Mesenchymal stem cell (in vitro differentiated cells and primary cell): ENCODE data around the gene KRTAP2-2.
"Not testable (repeated sequence)": the region's sequence is repeated elsewhere in the genome, so short reads cannot be mapped to it uniquely, and the experiment has no call there.

ENCODE experiments used
- DNase-seq: peaks from one replicate; pipeline ENCODE4 v3.0.0-alpha.2; 2013
- H2AFZ ChIP-seq: one replicate; pipeline ENCODE4 v1.6.1; 2013; ENCODE audit warnings: low read depth, mild to moderate bottlenecking, control low read depth, inconsistent platforms, low read length, moderate library complexity
- H2AK5ac ChIP-seq: 2 replicates; pipeline ENCODE4 v1.6.1; 2013; ENCODE audit warnings: low read length, moderate library complexity, mild to moderate bottlenecking, inconsistent platforms; ENCODE audit not compliant: severe bottlenecking
- H2BK120ac ChIP-seq: one replicate; pipeline ENCODE4 v1.6.1; 2013; ENCODE audit warnings: low read depth, mild to moderate bottlenecking, inconsistent platforms, low read length, moderate library complexity
- H2BK12ac ChIP-seq, 2 experiments: one replicate each; pipeline ENCODE4 v1.6.1; 2013; ENCODE audit warnings: inconsistent platforms in 2 of 2, low read length in 2 of 2, mild to moderate bottlenecking in 2 of 2, moderate library complexity in 2 of 2, control low read depth in 1 of 2
- H2BK15ac ChIP-seq: one replicate; pipeline ENCODE4 v1.6.1; 2013; ENCODE audit warnings: mild to moderate bottlenecking, low read depth, inconsistent platforms; ENCODE audit not compliant: poor library complexity, severe bottlenecking
- H2BK5ac ChIP-seq: 2 replicates; pipeline ENCODE4 v1.6.1; 2013; ENCODE audit warnings: low read depth, mild to moderate bottlenecking, low read length, control low read depth, inconsistent platforms; ENCODE audit not compliant: poor library complexity, severe bottlenecking
- H3K14ac ChIP-seq, 2 experiments: one replicate each; pipeline ENCODE4 v1.6.1; 2013; ENCODE audit warnings: inconsistent platforms in 2 of 2, low read length in 2 of 2, control low read depth in 1 of 2, mild to moderate bottlenecking in 1 of 2, moderate library complexity in 1 of 2
- H3K18ac ChIP-seq, 2 experiments: one replicate each; pipeline ENCODE4 v1.6.1; 2013; ENCODE audit warnings: inconsistent platforms in 2 of 2, low read length in 2 of 2, control low read depth in 1 of 2, low read depth in 1 of 2, mild to moderate bottlenecking in 1 of 2
- H3K23ac ChIP-seq, 2 experiments: one replicate each; pipeline ENCODE4 v1.6.1; 2013; ENCODE audit warnings: inconsistent platforms in 2 of 2, low read length in 2 of 2, mild to moderate bottlenecking in 2 of 2, moderate library complexity in 2 of 2, control low read depth in 1 of 2
- H3K27ac ChIP-seq: 2 replicates; pipeline ENCODE4 v1.5.1; 2013; ENCODE audit warnings: mild to moderate bottlenecking, moderate library complexity, low read length, control low read depth, inconsistent platforms; ENCODE audit not compliant: poor library complexity, severe bottlenecking
- H3K27me3 ChIP-seq, 2 experiments: 2 replicates each; pipeline versions ENCODE4 v1.6.1 to v1.7.0; 2013; ENCODE audit warnings: low read length in 2 of 2, mild to moderate bottlenecking in 2 of 2, moderate library complexity in 2 of 2, control low read depth in 1 of 2, inconsistent platforms in 1 of 2; ENCODE audit not compliant: control insufficient read depth in 1 of 2, insufficient read depth in 1 of 2
- H3K36me3 ChIP-seq, 2 experiments: 2 replicates each; pipeline versions ENCODE4 v1.6.1 to v1.7.0; 2013; ENCODE audit warnings: low read length in 2 of 2, control low read depth in 1 of 2, inconsistent platforms in 1 of 2, low read depth in 1 of 2, mild to moderate bottlenecking in 1 of 2; ENCODE audit not compliant: insufficient read depth in 2 of 2, control insufficient read depth in 1 of 2
- H3K4ac ChIP-seq, 2 experiments: one replicate each; pipeline ENCODE4 v1.6.1; 2013; ENCODE audit warnings: inconsistent platforms in 2 of 2, low read length in 2 of 2, mild to moderate bottlenecking in 2 of 2, moderate library complexity in 2 of 2, control low read depth in 1 of 2, low read depth in 1 of 2
- H3K4me1 ChIP-seq: 2 replicates; pipeline ENCODE4 v1.6.1; 2013; ENCODE audit warnings: low read depth, low read length, control low read depth; ENCODE audit not compliant: control insufficient read depth, insufficient read depth
- H3K4me2 ChIP-seq: 2 replicates; pipeline ENCODE4 v1.6.1; 2013; ENCODE audit warnings: low read length, mild to moderate bottlenecking, inconsistent platforms; ENCODE audit not compliant: poor library complexity, severe bottlenecking
- H3K4me3 ChIP-seq, 2 experiments: 2 replicates each; pipeline versions ENCODE4 v1.5.1 to v1.7.0; 2013; ENCODE audit warnings: low read length in 2 of 2, mild to moderate bottlenecking in 2 of 2, control low read depth in 1 of 2, low read depth in 1 of 2; ENCODE audit not compliant: insufficient read depth in 1 of 2
- H3K79me1 ChIP-seq: replicated peaks from 2 replicates; pipeline ENCODE4 v1.6.1; 2013; ENCODE audit warnings: mild to moderate bottlenecking, control low read depth, low read length, inconsistent platforms; ENCODE audit not compliant: poor library complexity, severe bottlenecking
- H3K9ac ChIP-seq: 2 replicates; pipeline ENCODE4 v1.7.0; 2013; ENCODE audit warnings: mild to moderate bottlenecking, low read length, moderate library complexity
- H3K9me3 ChIP-seq: 2 replicates; pipeline ENCODE4 v1.7.0; 2013; ENCODE audit warnings: mild to moderate bottlenecking, low read length; ENCODE audit not compliant: control insufficient read depth
- H4K8ac ChIP-seq: one replicate; pipeline ENCODE4 v1.6.1; 2013; ENCODE audit warnings: inconsistent platforms, mild to moderate bottlenecking, low read length, moderate library complexity
- H4K91ac ChIP-seq: one replicate; pipeline ENCODE4 v1.6.1; 2013; ENCODE audit warnings: mild to moderate bottlenecking, low read length, inconsistent platforms
- WGBS: methylation state at CpG from one replicate; pipeline ENCODE4 v1.1.7; 2013; ENCODE audit warnings: mixed read lengths; 5-methylcytosine and 5-hydroxymethylcytosine counted together

KRTAP2-2 gene

GRCh38 chr17:41058741-41059140 lies 3.7 kb upstream of the KRTAP2-2 start:
- H3K27me3 ChIP-seq: no peaks in the 10 kb centered on the region
- H3K9ac ChIP-seq: no peak overlapping the region

GRCh38 chr17:41057547-41057946 lies 2.5 kb upstream of the KRTAP2-2 start:
- Histone ChIP-seq H3K4me1 (peaks cover 7% of the 10 kb centered on the region), H3K4ac (no peak overlapping the region), H3K36me3 (no peaks in the 10 kb centered on the region), H2AFZ (no peak overlapping the region), H3K27me3 (no peaks in the 10 kb centered on the region), H3K4me3 (no peak overlapping the region), H2AK5ac (no peak overlapping the region), H2BK12ac (no peak overlapping the region), H3K9ac (no peak overlapping the region), H3K14ac (no peak overlapping the region), H4K8ac (no peak overlapping the region), H3K23ac (no peak overlapping the region), H4K91ac (no peak overlapping the region), H2BK120ac (no peak overlapping the region), H3K27ac (no peak overlapping the region), H2BK15ac (no peak overlapping the region), H3K9me3 (no peaks in the 10 kb centered on the region), H3K4me2 (no peak overlapping the region), H3K18ac (no peak overlapping the region), H2BK5ac (no peak overlapping the region), H3K79me1 (no peaks in the 10 kb centered on the region)
- no CpG with 5 or more reads among the region's 1 CpG for WGBS
- no peak for DNase-seq

More at GRCh38 chr17:41058741-41059140, 3.7 kb upstream of the KRTAP2-2 start:
- Histone ChIP-seq H3K4me1 (peaks cover 7% of the 10 kb centered on the region), H3K4me3 (no peak overlapping the region), H2BK15ac (no peak overlapping the region), H3K18ac (no peak overlapping the region), H3K36me3 (no peaks in the 10 kb centered on the region), H2BK5ac (no peak overlapping the region), H4K91ac (no peak overlapping the region), H2BK120ac (no peak overlapping the region), H3K23ac (no peak overlapping the region), H2AFZ (no peak overlapping the region), H3K79me1 (no peaks in the 10 kb centered on the region), H3K27ac (peak overlapping the region; percentile 55), H2AK5ac (peak overlapping the region; percentile 10), H4K8ac (no peak overlapping the region), H3K14ac (no peak overlapping the region), H3K9me3 (no peaks in the 10 kb centered on the region), H2BK12ac (no peak overlapping the region), H3K4me2 (no peak overlapping the region), H3K4ac (no peak overlapping the region)
- no peak for DNase-seq
- WGBS: no CpG with 5 or more reads among the region's 5 CpGs

GRCh38 chr17:41054556-41054955 lies 474 bp downstream of the KRTAP2-2 start:
- not testable (repeated sequence) for H3K4ac ChIP-seq
- WGBS: 75% methylated on average over 7 of the region's 9 CpGs

GRCh38 chr17:41054025-41054424 lies 1.0 kb downstream of the KRTAP2-2 start:
- Histone ChIP-seq H4K91ac (no peak overlapping the region), H3K27me3 (no peaks in the 10 kb centered on the region), H3K9ac (no peak overlapping the region), H3K27ac (no peak overlapping the region), H3K36me3 (no peaks in the 10 kb centered on the region), H3K4me2 (no peak overlapping the region), H3K9me3 (no peaks in the 10 kb centered on the region), H3K18ac (no peak overlapping the region), H2BK12ac (no peak overlapping the region), H2BK15ac (no peak overlapping the region), H3K14ac (no peak overlapping the region), H3K23ac (no peak overlapping the region), H2BK5ac (no peak overlapping the region), H3K4ac (no peak overlapping the region), H2BK120ac (no peak overlapping the region), H3K4me3 (no peak overlapping the region), H3K4me1 (peaks cover 2% of the 10 kb centered on the region), H4K8ac (no peak overlapping the region), H2AK5ac (no peak overlapping the region), H2AFZ (no peak overlapping the region), H3K79me1 (no peaks in the 10 kb centered on the region)
- WGBS: 93% methylated on average over 4 of the region's 4 CpGs
- DNase-seq: no peak

More at GRCh38 chr17:41054556-41054955, 474 bp downstream of the KRTAP2-2 start:
- H4K91ac ChIP-seq, H3K4me1 ChIP-seq, H3K4me3 ChIP-seq, H4K8ac ChIP-seq, H2AFZ ChIP-seq, H2AK5ac ChIP-seq, H2BK12ac ChIP-seq, H3K9me3 ChIP-seq, H3K27ac ChIP-seq, H2BK5ac ChIP-seq, H3K27me3 ChIP-seq, H3K4me2 ChIP-seq, H3K9ac ChIP-seq, H3K36me3 ChIP-seq, DNase-seq, H2BK15ac ChIP-seq, H3K18ac ChIP-seq, H3K23ac ChIP-seq, H3K79me1 ChIP-seq, H2BK120ac ChIP-seq, H3K14ac ChIP-seq: not testable (repeated sequence)
